22Rv1 (cell line): ENCODE data around the gene LARGE2.

Experiments
- H3K27ac ChIP-seq: fragments of 450-650 bp; 2 replicates; pipeline ENCODE4 v1.5.1; 2017
- CTCF ChIP-seq: fragments of 450-650 bp; IDR thresholded peaks from 2 replicates; pipeline ENCODE4 v1.5.1; 2017; ENCODE audit warnings: mild to moderate bottlenecking
- ZFX ChIP-seq: fragments of 450-650 bp; IDR thresholded peaks from 2 replicates; pipeline ENCODE4 v1.6.1; 2017; ENCODE audit warnings: antibody characterized with exemption, borderline replicate concordance

Gene LARGE2

DNA sequence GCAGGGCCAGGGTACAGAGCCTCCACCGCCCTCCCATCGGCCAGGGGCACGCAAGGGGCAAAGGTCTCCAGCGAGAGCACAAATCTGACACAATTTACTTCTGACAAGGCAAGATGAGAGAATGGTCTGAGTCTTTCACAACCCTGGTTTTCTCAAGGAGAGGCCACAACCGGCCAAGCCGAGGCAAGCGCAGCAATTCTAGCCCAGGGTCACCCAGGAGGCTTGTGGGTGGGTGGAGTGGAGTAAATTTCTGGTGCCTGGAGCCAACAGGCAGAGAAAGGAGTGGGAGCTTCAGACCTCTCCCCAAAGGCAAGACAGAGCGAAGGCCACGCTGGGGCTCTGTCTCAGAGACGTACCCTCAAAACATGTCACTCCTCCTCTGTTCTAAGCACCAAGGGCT lies 9.3 kb downstream of the LARGE2 start:
- TF ChIP-seq CTCF (no peak), ZFX (no peak)
- H3K27ac ChIP-seq: no peak overlapping the region

DNA sequence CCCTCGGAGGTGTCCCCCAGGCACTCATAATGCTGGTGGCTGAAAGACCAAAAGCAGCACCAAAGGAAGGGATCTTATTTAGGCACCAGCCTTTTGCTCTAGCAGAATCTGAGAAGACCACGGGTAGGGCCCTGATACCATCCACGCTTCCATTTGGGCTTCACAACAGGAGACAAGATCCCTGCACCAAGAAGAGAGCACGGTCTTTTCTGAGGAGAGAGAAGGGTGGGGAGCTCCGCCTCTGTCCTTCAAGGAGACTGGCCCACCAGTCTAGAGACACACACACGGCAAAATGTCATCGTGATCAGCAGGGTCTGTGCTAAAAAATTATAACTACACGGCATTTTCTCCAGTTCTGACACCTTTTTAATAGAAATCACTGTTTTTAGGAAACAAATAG lies 9.8 kb downstream of the LARGE2 start:
- H3K27ac ChIP-seq: no peak overlapping the region
- TF ChIP-seq CTCF (no peak), ZFX (no peak)

DNA sequence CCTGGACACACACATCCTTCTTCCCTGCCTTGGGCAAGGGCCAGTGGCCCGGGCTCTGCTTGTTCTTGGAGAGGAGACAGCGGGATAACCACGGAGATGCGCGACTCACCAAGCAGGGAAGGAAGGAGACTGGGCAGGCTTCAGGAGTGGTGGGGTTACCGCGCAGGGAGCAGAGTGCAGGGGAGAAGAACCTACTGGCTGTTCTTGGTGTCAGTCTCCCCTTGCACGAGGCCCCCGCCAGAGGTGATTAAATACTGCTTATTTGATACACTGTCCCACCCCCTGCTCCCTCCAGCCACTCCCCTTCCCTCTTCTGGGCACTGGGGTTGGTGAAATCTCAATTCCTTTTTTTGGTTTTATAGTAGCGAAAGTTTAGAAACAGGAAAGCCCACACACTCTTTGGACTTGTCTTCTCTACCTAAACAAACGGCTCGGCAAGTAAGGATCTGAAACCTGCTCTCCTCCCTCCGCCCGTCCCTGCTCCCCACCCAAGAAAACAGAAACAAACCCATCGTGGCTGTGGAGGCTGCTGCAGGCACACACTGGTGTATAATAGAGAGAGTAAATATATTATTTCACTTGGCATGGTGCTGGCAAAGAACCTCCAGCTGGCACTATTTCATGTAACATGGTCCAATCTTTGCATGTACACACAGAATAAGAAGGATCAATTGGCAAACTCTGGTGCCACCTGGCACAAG lies 10.8 kb downstream of the LARGE2 start:
- H3K27ac ChIP-seq: no peak overlapping the region
- TF ChIP-seq ZFX: no peak
- TF ChIP-seq CTCF: no peak

DNA sequence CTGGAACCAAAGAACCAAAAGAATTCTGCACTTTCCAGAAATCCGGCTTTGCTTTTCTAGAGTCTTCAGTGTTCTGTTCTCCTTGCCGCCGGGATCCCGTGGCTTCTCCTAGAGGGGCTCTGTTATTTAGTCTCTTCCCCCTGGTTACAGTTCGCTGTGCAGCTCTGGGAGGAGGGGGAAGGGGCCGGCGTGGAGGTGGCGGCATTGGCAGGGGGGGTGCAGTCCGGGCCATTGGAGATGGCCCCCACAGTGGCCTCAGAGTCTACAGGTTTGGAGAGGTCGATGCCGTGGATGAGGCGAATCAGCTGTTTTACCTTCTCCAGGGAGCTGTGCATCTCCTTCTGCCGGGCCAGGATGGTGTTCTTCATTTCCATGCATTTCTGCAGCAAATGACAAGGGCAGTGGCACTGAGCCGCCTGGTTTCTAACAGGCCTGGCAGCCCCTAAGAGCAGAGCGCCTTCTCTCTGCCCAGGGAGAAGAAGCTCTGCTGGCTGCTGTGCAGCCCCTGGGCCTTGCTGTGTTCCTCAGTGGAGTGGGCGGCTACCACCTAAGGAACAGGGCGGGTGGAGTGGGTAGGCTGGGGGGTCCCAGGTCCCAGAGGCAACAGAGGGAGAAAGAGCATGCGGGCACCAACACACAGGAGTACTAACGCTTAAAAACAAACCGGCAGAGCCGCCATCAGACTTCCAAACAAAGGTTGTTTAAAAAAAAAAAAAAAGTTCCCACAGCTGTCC lies 11.6 kb downstream of the LARGE2 start:
- H3K27ac ChIP-seq: no peak overlapping the region
- TF ChIP-seq CTCF (no peak), ZFX (no peak)

DNA sequence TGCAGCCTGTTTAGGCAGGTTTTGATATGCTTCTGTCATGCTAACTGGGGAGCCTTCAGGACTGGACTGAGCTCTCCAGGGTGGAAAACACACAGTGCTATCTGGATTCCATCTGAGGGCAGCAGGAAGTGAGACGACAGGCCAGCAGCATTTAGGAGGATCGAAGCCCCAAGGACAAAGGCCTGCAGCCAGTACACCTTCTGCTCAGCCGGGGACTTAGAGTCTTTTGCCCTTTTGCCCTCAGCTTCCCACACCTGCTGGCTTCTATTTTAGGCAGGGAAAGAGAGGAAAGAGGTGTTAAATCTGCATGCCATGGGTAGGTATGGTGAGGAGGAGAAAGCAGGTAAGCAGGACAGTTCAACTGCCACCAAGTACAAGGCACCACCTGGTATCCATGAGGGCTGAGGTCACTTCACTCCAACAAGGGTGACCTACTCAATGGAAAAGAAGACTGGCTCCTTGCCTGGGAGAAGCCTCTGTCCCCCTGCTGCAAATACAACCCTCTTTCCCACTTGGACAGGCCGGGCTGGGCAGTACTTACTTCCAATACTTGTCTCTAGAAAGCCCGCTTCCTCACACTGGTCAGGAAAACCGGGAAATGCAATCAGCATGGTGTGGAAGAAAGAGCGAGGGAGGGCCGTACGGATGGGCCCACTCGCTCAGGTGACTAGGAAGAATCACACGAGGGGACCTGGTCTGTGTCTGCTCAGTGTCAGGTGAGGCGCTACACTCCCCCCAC lies 12.3 kb downstream of the LARGE2 start:
- TF ChIP-seq CTCF (no peak), ZFX (no peak)
- no peak overlapping the region for H3K27ac ChIP-seq

GRCh38 chr11:45935349-45936064 lies 13.1 kb downstream of the LARGE2 start:
- TF ChIP-seq CTCF: no peak
- no peak for TF ChIP-seq ZFX
- no peak overlapping the region for H3K27ac ChIP-seq
